Measurements from ENCODE around the gene NACAD. TPM values are rescaled to one million over a fixed set of nuclear protein-coding genes. Genes with fewer than 3 reads are reported as not detected.

Gene NACAD
- total and polyA plus RNA-seq, 2 of the 4 experiments (the other 2 are of a cell fraction): 0.54 to 2.2 TPM

DNA sequence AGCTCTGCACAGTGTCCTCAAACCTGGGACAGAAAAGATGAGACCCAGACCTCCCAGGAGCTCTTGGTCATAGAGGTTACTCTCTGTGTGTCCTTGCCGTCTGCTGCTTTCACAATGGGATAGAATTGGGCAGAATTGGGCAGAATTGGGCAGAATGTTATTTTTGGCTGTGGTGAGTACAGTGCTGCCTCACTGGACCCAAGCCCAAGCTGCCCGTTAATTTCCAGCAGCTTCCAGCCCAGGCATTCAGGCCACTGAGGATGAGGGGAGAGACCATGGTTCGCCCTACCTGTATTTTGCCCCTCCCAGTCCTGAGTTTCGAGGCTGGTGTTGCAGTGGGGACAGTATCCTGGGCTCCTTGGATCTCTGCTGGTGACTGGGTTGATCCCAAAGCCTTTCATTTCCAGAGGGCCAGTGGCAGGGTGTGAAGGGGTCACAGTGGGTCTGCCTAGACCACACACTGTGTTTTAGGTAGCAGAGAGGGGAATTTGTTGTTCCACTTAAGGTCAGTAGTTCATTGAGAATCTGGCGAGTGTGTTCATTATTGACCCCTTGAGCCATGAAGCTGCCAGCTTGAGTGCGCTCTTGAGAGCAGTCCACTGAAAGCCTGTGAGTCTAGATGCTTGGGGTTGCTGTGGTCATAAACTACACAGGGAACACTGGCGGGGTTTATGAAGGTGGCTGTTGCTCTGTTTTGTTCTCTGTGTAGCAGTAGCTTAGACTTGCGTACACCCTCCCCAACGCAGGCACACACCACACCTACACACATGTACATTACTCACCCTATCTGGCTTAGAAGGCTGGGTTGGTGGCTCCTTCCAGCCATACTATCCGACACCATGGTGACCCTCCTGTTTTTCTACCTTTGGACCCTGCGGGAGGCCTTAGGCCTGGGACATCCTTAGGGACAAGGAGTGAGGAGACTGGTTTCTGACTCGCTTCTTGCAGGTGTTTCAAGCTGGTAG lies 23.5 kb downstream of the NACAD start:
- no peak overlapping the region for H2BK15ac ChIP-seq (ENCODE audit: low read depth, low read length)
- 50% methylated on average over 1 of the region's 12 CpGs; no CpG with 5 or more reads in 1 of the 2 experiments for WGBS, 2 experiments (ENCODE audit: extremely low coverage in 2 of 2, insufficient read length in 1 of 2)

More for the DNA sequence above, 23.5 kb downstream of the NACAD start:
- Histone ChIP-seq H3K14ac (replicated peaks; ENCODE audit: low read depth, low read length) (no peak overlapping the region), H3K4me1 (ENCODE audit: control insufficient read depth, insufficient read depth, low read length) (no peaks in the 10 kb centered on the region), H2BK120ac (ENCODE audit: low read depth, low read length) (no peak overlapping the region), H3K4me3 (ENCODE audit: insufficient read depth, low read depth, low read length) (no peak overlapping the region), H4K5ac (ENCODE audit: low read depth, low read length) (no peak overlapping the region), H3K23ac (ENCODE audit: low read depth, low read length) (no peak overlapping the region), H3K79me1 (ENCODE audit: low read depth in 1 of 2, low read length in 2 of 2) (peaks cover 34 to 69% of the 10 kb centered on the region in 2 experiments), H4K8ac (ENCODE audit: low read depth in 2 of 2, low read length in 2 of 2) (no peak overlapping the region), H3K4me2 (ENCODE audit: low read depth, low read length) (no peak overlapping the region), H3K18ac (ENCODE audit: low read depth, low read length) (no peak overlapping the region), H3K9me1 (ENCODE audit: insufficient read depth, low read length) (peaks cover 16% of the 10 kb centered on the region), H3K56ac (ENCODE audit: extremely low read depth, insufficient read depth, low read length) (no peak overlapping the region), H4K20me1 (ENCODE audit: insufficient read depth, low read length) (peaks cover 21% of the 10 kb centered on the region; the same call in 1 of the 2 replicates), H2AK9ac (replicated peaks; ENCODE audit: low read depth, low read length, poor library complexity) (no peak overlapping the region), H3K9ac (ENCODE audit: low read depth, low read length) (no peak overlapping the region), H2AFZ (replicated peaks; ENCODE audit: low read length, poor library complexity) (no peak overlapping the region), H2BK5ac (ENCODE audit: low read depth, low read length, poor library complexity, severe bottlenecking) (no peak overlapping the region), H4K91ac (ENCODE audit: insufficient read depth, low read depth, low read length) (no peak overlapping the region), H2BK20ac (ENCODE audit: low read depth, low read length) (no peak overlapping the region), H3K27me3 (ENCODE audit: control insufficient read depth, insufficient read depth, low read length) (no peaks in the 10 kb centered on the region), H3K27ac (ENCODE audit: insufficient read depth, low read length) (no peak overlapping the region), H3K36me3 (ENCODE audit: control insufficient read depth, insufficient read depth, low read length) (peaks cover 47% of the 10 kb centered on the region), H3K9me3 (ENCODE audit: control insufficient read depth, insufficient read depth, low read length) (no peaks in the 10 kb centered on the region), H3K4ac (ENCODE audit: low read depth, low read length) (no peak overlapping the region), H2AK5ac (ENCODE audit: low read depth, low read length) (no peak overlapping the region)
- ChIA-PET POLR2A (ENCODE audit: unreplicated experiment) (no interaction called here), CTCF (no interaction called here)
- in situ Hi-C loops (cut with MboI; ENCODE audit: low sequenced_read_pairs): no loop called here
- no TSS peak for BruUV-seq (replicated peaks)
- ATAC-seq (ENCODE audit: low read depth) (no peak), DNase-seq (no peak)
- intact Hi-C loops (cut with micrococcal nuclease): no loop called here
- dilution Hi-C loops (cut with HindIII; ENCODE audit: low sequenced_read_pairs, unreplicated experiment): no loop called here
- TF ChIP-seq RFX5 (IDR thresholded peaks at IDR 0.05; ENCODE audit: low read depth, low read length) (no peak), MAFK (IDR thresholded peaks at IDR 0.05; ENCODE audit: low read depth, low read length) (no peak)
